HCT116 (cell line): ENCODE results near the gene ASB10. TPM values are rescaled to one million over a fixed set of nuclear protein-coding genes. Genes with fewer than 3 reads are reported as not detected.

Experiments
- ATAC-seq: fragments of 200-7000 bp; cut with Tn5 transposase; 2 replicates; pipeline ENCODE4 v1.9.1; 2020; ENCODE audit warnings: mild to moderate bottlenecking, moderate library complexity
- BruUV-seq: library from RNA; stranded (reverse); fragments of 400-500 nt; replicated peaks from 2 replicates; lab custom pipeline; 2021; lab: Mats Ljungman, UMichigan
- CTCF ChIA-PET: fragments of 300-600 bp; sonication (Branson Sonifier 250); formaldehyde crosslinking; loops from one replicate; lab custom pipeline; 2021; ENCODE audit warnings: antibody characterized with exemption; lab: Charles Lee
- POLR2A ChIA-PET: fragments of 300-600, 350-600 bp; sonication (Branson Sonifier 250); formaldehyde crosslinking; loops from one replicate; lab custom pipeline; 2021; ENCODE audit warnings: antibody characterized with exemption; lab: Charles Lee
- RAD21 ChIA-PET, 2 experiments: fragments of 300-600 bp; sonication (Branson Sonifier 250); formaldehyde crosslinking; loops; one replicate each; lab custom pipeline; 2023; ENCODE audit warnings: low total read pairs in 2 of 2; ENCODE audit not compliant: uncharacterized antibody in 2 of 2, unreplicated experiment in 2 of 2, low non-redundant PET in 1 of 2; lab: Charles Lee
- DNase-seq: peaks from one replicate; pipeline ENCODE4 v3.0.0-alpha.2; 2010; ENCODE audit warnings: low read depth, low spot score
- H2AFZ ChIP-seq: fragments of 200-600 bp; shearing (Covaris generic), sonication (generic); 2 replicates; pipeline ENCODE4 v1.6.1; 2017; ENCODE audit warnings: low read depth, mixed run types, mixed read lengths, antibody characterized with exemption, low read length; ENCODE audit not compliant: poor library complexity, severe bottlenecking
- H3K27ac ChIP-seq: 2 replicates; pipeline ENCODE4 v1.5.1; 2012; ENCODE audit warnings: low read depth, low read length
- H3K27me3 ChIP-seq: fragments of 200-600 bp; sonication (generic); 2 replicates; pipeline ENCODE4 v1.6.1; 2016; ENCODE audit warnings: mixed run types, low read length, mixed read lengths; ENCODE audit not compliant: insufficient read depth
- H3K36me3 ChIP-seq, 2 experiments: fragments of 200-500 bp in 1 of 2; fragments of 200-600 bp in 1 of 2; sonication (Bioruptor generic) in 1 of 2; sonication (generic) in 1 of 2; 2 replicates each; pipeline versions ENCODE4 v1.5.1 to v1.6.1; 2014 to 2016; ENCODE audit warnings: low read length in 2 of 2, inconsistent platforms in 1 of 2, mixed read lengths in 1 of 2, mixed run types in 1 of 2; ENCODE audit not compliant: insufficient read depth in 2 of 2, control insufficient read depth in 1 of 2
- H3K4me1 ChIP-seq, 2 experiments: fragments of 200-600 bp in 1 of 2; sonication (generic) in 1 of 2; 2 replicates each; pipeline versions ENCODE4 v1.5.1 to v1.6.1; 2012 to 2017; ENCODE audit warnings: low read length in 2 of 2, inconsistent platforms in 1 of 2, mild to moderate bottlenecking in 1 of 2, mixed read lengths in 1 of 2, mixed run types in 1 of 2, moderate library complexity in 1 of 2; ENCODE audit not compliant: insufficient read depth in 2 of 2, control insufficient read depth in 1 of 2
- H3K4me2 ChIP-seq: fragments of 200-600 bp; sonication (generic); 2 replicates; pipeline ENCODE4 v1.6.1; 2017; ENCODE audit warnings: mixed run types, low read length, mixed read lengths
- H3K4me3 ChIP-seq, 2 experiments: fragments of 200-600 bp in 1 of 2; sonication (generic) in 1 of 2; replicated peaks in 1 of 2; 2 replicates each; pipeline ENCODE4 v1.5.1; 2011 to 2016; ENCODE audit warnings: low read length in 2 of 2, control low read depth in 1 of 2, low read depth in 1 of 2, mild to moderate bottlenecking in 1 of 2, mixed read lengths in 1 of 2, mixed run types in 1 of 2
- H3K79me2 ChIP-seq: fragments of 200-600 bp; sonication (generic); 2 replicates; pipeline ENCODE4 v1.6.1; 2017; ENCODE audit warnings: mild to moderate bottlenecking, mixed run types, low read length, moderate library complexity, mixed read lengths; ENCODE audit not compliant: insufficient read depth
- H3K9ac ChIP-seq: fragments of 200-600 bp; sonication (generic); 2 replicates; pipeline ENCODE4 v1.6.1; 2016; ENCODE audit warnings: low read length, mixed read lengths
- H3K9me2 ChIP-seq: fragments of 200-600 bp; sonication (generic), shearing (Covaris generic); 2 replicates; pipeline ENCODE4 v1.6.1; 2017; ENCODE audit warnings: mixed run types, mild to moderate bottlenecking, moderate library complexity; ENCODE audit not compliant: insufficient read depth
- H3K9me3 ChIP-seq, 2 experiments: fragments of 200-500 bp in 1 of 2; fragments of 200-600 bp in 1 of 2; sonication (Bioruptor generic) in 1 of 2; sonication (generic) in 1 of 2; 2 replicates each; pipeline ENCODE4 v1.6.1; 2014 to 2017; ENCODE audit warnings: low read length in 2 of 2, mixed read lengths in 2 of 2, inconsistent platforms in 1 of 2, low read depth in 1 of 2, mild to moderate bottlenecking in 1 of 2, mixed run types in 1 of 2, moderate library complexity in 1 of 2; ENCODE audit not compliant: control insufficient read depth in 1 of 2, insufficient read depth in 1 of 2
- H4K20me1 ChIP-seq: fragments of 200-600 bp; sonication (generic), shearing (Covaris generic); 2 replicates; pipeline ENCODE4 v1.6.1; 2017; ENCODE audit warnings: mixed run types, mild to moderate bottlenecking, moderate library complexity; ENCODE audit not compliant: insufficient read depth
- ATF3 ChIP-seq: IDR thresholded peaks from 2 replicates; pipeline ENCODE4 v1.6.1; 2012
- CBX3 ChIP-seq: IDR thresholded peaks from 2 replicates; pipeline ENCODE4 v1.6.1; 2012; ENCODE audit warnings: low read depth
- CTCF ChIP-seq, 3 experiments: fragments of 200-600 bp in 1 of 3; sonication (generic) in 1 of 3; IDR thresholded peaks in 2 of 3; conservative IDR thresholded peaks in 1 of 3; 2 replicates each; pipeline ENCODE4 v1.5.1; 2012 to 2017; ENCODE audit warnings: low read depth in 2 of 3, low read length in 2 of 3, antibody characterized with exemption in 1 of 3, borderline replicate concordance in 1 of 3, control low read depth in 1 of 3, mild to moderate bottlenecking in 1 of 3, mixed read lengths in 1 of 3, mixed run types in 1 of 3, moderate library complexity in 1 of 3; ENCODE audit not compliant: insufficient read depth in 1 of 3
- EGR1 ChIP-seq: IDR thresholded peaks from 2 replicates; pipeline ENCODE4 v1.6.1; 2012; ENCODE audit warnings: low read depth
- ELF1 ChIP-seq: IDR thresholded peaks from 2 replicates; pipeline ENCODE4 v1.6.1; 2012; ENCODE audit warnings: low read depth, borderline replicate concordance
- EZH2 ChIP-seq: fragments of 200-600 bp; sonication (generic); IDR thresholded peaks from 2 replicates; pipeline ENCODE4 v1.6.1; 2017; ENCODE audit warnings: antibody characterized with exemption, mixed run types
- FOSL1 ChIP-seq: IDR thresholded peaks from 2 replicates; pipeline ENCODE4 v1.6.1; 2012; ENCODE audit warnings: low read depth
- MAX ChIP-seq: IDR thresholded peaks from 2 replicates; pipeline ENCODE4 v1.6.1; 2012
- POLR2A ChIP-seq: IDR thresholded peaks from 2 replicates; pipeline ENCODE4 v1.7.0; 2011; ENCODE audit warnings: borderline replicate concordance; ENCODE audit not compliant: insufficient read depth, insufficient read length; ENCODE audit errors: extremely low read depth
- POLR2AphosphoS5 ChIP-seq: IDR thresholded peaks from 2 replicates; pipeline ENCODE4 v1.6.1; 2011; ENCODE audit warnings: mild to moderate bottlenecking, low read depth, low read length, moderate library complexity
- RAD21 ChIP-seq: IDR thresholded peaks from 2 replicates; pipeline ENCODE4 v1.6.1; 2012; ENCODE audit warnings: low read depth, mild to moderate bottlenecking
- SP1 ChIP-seq: IDR thresholded peaks from 2 replicates; pipeline ENCODE4 v1.6.1; 2012; ENCODE audit warnings: low read depth
- SRF ChIP-seq: IDR thresholded peaks from 2 replicates; pipeline ENCODE4 v1.6.1; 2012; ENCODE audit warnings: low read depth
- TCF7L2 ChIP-seq: IDR thresholded peaks from 2 replicates; pipeline ENCODE4 v1.7.0; 2011; ENCODE audit warnings: borderline replicate concordance, inconsistent platforms; ENCODE audit not compliant: insufficient read depth, insufficient read length; ENCODE audit errors: extremely low read depth
- ZBTB33 ChIP-seq: IDR thresholded peaks from 2 replicates; pipeline ENCODE4 v1.6.1; 2011; ENCODE audit warnings: mild to moderate bottlenecking, low read length, moderate library complexity; ENCODE audit not compliant: insufficient replicate concordance; ENCODE audit errors: extremely low read depth
- intact Hi-C: fragments of 100-400 bp; cut with micrococcal nuclease; formaldehyde crosslinking; loops from 2 replicates; pipeline ENCODE4 v1.10.0; 2022
- total RNA-seq: library from RNA; stranded (reverse); gene quantifications from one replicate; pipeline ENCODE4 v1.2.1, GENCODE V29; 2021; ENCODE audit not compliant: unreplicated experiment

The ASB10 gene
- total RNA-seq, 1 experiment from 2014 or later = not detected

GRCh38 chr7:151161757-151162156, 25.3 kb downstream of the ASB10 start:
- Histone ChIP-seq H3K27me3 (no peaks in the 10 kb centered on the region), H4K20me1 (no peaks in the 10 kb centered on the region), H3K4me2 (no peak overlapping the region), H3K79me2 (no peaks in the 10 kb centered on the region), H2AFZ (no peak overlapping the region), H3K27ac (no peak overlapping the region), H3K4me1 (peaks cover 3 to 11% of the 10 kb centered on the region in 2 experiments; a peak in 3 of 4 replicates), H3K9me3 (no peaks in the 10 kb centered on the region), H3K9me2 (no peaks in the 10 kb centered on the region), H3K4me3 (no peak overlapping the region), H3K36me3 (no peaks in the 10 kb centered on the region), H3K9ac (no peak overlapping the region)
- intact Hi-C loops = no loop called here
- POLR2A ChIA-PET = no interaction called here
- ATAC-seq (no peak), DNase-seq (no peak)
- TF ChIP-seq MAX (no peak), RAD21 (no peak), EGR1 (no peak), SRF (no peak), TCF7L2 (no peak), CBX3 (no peak), FOSL1 (no peak), POLR2AphosphoS5 (no peak), ELF1 (no peak), ATF3 (no peak), POLR2A (no peak), ZBTB33 (no peak), SP1 (no peak), CTCF (IDR thresholded peaks at IDR 0.05 in 2 of 3, conservative IDR thresholded peaks at IDR 0.05 in 1 of 3; ENCODE audit: borderline replicate concordance in 1 of 3, insufficient read depth in 1 of 3, low read depth in 2 of 3, low read length in 2 of 3) (no peak), EZH2 (no peak)
- CTCF ChIA-PET = no interaction called here
- no TSS peak for BruUV-seq
- RAD21 ChIA-PET = no interaction called here
